Measurements from ENCODE around the gene SAMD3.
"Not testable (repeated sequence)": the region's sequence is repeated elsewhere in the genome, so short reads cannot be mapped to it uniquely, and the experiment has no call there.

The SAMD3 gene

DNA sequence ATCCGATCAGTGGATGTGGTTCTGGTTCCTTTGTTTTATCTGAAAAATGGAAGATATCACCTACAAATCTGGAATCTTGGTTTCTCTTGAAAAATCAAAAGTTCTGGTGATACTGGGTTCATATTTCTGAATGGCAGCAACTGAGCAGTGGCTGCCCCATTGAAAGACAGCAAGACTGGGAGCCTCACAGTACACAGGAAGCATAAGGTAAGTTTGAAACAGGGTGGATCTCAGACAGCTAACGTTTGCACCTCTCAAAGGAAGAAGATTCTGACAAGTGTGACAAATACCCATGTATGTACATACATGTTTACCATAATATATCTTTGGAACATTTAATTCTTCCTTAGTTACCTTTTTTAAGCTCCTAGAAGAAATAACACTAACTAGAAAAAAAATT, at the start of gene SAMD3:
SAMD3 (minus strand) TSS at position 177 of the 400 bp plus-strand sequence. CDS start 7,678 bp downstream, outside the sequence.
- no peak for DNase-seq (ENCODE audit: low spot score)

DNA sequence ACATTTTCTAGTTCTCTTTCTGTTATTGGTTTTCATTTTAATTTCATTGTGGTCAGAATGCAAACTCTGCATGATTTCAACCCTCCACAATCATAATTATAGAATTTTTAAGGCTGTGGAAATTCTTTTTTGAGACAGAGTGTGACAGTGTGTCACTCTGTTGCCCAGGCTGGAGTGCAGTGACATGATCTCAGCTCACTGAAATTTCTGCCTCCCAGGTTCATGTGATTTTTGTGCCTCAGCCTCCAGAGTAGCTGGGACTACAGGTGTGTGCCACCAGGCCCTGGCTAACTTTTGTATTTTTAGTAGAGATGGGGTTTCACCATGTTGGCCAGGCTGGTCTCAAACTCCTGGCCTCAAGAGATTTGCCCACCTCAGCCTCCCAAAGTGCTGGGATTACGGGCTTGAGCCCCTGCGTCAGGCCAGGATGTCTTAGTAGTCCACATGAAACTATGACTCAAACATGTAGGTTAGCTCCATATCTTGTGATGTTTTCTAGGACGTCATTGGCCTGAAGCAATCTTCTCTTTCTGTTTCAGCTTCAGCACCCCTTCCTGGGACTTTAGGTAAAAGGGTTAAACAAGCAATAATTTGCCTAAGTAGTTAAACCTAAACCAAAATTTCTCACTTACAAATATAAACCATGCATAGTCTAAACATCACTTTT, 47.4 kb upstream of the SAMD3 start:
- DNase-seq (ENCODE audit: low spot score), result no peak

DNA sequence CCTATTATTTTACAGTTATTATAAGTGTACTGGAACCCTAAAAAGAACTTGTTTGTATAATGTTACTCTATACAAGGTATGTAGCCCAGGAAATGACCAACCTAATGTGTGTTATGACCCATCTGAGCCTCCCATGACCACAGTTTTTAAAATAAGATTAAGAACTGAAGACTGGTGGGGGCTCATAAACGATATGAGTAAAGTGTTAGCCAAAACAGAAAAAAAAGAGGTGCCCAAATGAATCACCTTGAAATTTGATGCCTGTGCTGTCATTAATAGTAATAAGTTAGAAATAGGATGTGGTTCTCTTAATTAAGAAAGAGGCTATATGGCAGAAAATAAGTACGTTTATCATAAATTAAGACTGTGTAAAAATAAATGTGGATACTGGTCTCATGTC, 42.8 kb upstream of the SAMD3 start:
- not testable (repeated sequence) for DNase-seq (ENCODE audit: low spot score)

DNA sequence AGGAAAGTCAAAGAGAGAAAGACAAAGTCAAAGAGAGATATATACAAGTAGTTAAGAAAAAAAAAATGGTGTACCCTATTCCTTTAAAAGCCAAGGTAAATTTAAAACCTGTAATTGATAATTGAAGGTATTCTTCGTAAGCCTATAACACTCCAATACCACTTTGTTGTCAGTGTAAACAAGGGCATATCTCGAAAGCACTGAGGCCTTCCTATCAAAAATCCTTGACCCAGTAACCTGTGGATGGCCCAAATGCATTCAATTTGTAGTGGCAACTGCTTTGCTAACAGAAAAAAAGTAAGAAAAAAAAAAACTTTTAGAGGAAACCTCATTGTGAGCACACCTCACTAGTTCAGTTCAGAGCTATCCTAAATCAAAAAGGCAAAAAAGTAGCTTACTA, 39.3 kb upstream of the SAMD3 start:
- DNase-seq (ENCODE audit: low spot score), result no peak

DNA sequence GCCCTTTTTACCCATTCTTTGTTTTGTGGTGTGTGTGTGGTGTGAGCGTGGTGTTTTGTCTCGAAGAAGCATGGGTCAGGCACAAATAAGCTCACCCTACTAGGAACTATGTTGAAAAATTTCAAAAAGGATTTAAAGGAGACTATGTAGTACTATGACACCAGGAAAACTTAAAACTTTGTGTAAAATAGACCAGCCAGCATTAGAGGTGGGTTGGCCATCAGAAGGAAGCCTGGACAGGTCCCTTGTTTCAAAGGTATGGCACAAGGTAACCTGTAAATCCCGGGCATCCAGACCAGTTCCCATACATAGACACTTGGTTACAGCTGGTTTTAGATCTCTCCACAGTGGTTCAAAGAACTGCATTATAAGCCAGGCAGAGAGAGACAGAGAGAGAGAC, 38.8 kb upstream of the SAMD3 start:
- DNase-seq (ENCODE audit: low spot score), result not testable (repeated sequence)

- not testable (repeated sequence) for DNase-seq (ENCODE audit: low spot score)
These were observed 38.0 kb upstream of the SAMD3 start for GRCh38 chr6:130260614-130261241.

DNA sequence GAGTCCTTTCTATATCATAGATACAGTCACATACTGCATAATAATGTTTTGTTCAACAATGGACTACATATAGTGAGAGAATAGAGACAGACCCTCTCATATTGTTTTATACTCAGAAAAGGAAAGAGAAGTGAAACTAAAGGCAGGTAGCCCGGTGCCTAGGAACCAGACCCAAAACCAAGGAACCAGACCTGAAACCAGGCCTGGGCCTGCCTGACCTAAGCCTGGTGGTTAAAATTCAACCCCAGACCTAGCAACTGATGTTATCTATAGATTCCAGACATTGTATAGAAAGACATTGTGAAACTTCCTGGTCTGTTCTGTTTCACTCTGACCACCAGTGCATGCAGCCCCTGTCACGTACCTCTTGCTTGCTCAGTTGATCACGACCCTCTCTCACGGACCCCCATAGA, 37.3 kb upstream of the SAMD3 start:
- not testable (repeated sequence) for DNase-seq (ENCODE audit: low spot score)

DNA sequence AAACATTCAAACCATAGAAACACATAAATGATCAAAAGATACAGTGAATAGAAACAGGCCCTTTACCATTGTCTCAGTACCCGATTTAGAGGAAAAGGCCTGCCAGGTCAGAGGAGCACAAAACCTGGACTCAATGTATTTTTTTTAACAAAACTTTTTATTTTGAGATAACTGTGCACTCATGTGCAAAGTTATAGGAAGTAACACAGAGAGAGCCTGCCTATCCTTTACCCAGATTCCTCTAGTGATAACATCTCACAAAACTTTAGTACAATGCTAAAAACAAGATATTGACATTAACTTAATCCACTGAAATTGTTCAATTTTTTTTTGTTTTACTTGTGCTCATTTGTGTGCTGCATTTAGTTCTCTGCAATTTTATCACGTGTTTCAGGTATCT, 36.8 kb upstream of the SAMD3 start:
- no peak for DNase-seq (ENCODE audit: low spot score)

- DNase-seq (ENCODE audit: low spot score), result no peak
These were observed 36.4 kb upstream of the SAMD3 start for GRCh38 chr6:130259140-130259539.

DNA sequence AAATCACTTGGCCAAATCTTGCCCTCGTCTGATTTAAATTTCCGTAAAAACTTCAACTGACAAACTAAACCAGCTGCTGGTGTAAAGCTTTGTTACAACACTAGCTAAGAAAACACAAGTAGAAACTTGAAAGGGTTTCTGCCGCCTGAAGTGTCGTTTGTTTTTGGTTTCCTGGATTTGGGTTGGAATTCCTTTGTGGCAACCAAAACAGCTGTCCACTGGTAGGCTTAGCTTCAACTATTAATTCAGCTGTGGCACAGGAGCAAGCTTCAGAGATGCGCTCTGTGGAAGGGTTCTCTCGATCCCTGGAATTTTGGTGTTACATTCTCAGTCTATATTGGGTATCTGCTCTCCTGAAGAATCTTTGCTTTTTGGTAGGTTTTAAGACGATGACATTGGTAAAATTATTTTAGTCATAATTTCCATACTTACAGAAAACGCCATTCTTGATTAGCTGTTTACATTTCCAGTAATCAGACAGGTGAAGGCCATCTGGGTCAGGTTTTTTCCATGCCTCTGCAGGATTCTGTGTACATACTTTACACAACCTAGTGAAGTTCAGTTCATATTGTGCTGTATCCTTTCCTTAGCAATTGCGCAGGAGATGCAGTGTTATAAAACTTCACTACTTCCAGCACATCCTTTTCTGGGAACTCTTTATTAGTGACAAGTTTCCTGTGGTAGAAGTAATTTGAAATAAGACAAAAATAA, 29.9 kb upstream of the SAMD3 start:
- DNase-seq (ENCODE audit: low spot score), result no peak

GRCh38 chr6:130245267-130245666, 22.5 kb upstream of the SAMD3 start:
- DNase-seq (ENCODE audit: low spot score), result no peak

DNA sequence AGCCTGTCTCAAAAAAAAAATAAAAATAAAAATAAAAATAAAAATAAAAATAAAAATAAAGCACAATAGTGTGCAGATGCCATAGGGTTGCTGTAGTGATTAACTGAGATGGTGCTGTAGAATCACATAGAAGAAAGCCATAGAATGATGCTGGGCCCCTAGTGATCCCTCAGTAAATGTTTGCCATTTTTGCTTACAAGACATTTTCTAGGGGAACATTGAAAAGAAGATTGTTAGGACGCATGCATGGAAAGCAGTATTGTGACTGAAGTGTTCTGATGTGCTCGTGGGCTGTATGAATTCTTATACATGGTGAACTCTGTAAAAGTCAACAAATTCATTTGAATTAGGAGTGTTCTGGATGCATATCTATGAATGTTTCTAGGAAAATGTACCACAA, 22.0 kb upstream of the SAMD3 start:
- no peak for DNase-seq (ENCODE audit: low spot score)

DNA sequence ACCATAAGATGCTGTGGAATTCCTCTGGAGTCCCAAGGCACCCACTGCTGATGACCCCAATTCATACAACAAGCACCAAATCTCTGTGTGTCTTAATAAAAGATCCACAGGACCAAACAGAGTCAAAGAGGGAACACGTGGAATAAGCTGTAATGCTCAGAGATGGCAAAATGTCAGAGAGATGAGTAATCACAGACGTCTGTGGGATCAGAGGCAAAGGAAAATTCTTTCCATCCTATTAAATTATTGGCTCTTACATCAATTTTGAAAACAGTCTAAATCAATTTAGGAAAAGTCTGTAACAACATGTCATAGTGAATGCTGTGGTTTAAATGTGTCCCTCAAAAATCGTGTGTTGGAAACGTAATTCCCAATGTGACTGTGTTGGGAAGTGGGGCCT, 17.5 kb upstream of the SAMD3 start:
- no peak for DNase-seq (ENCODE audit: low spot score)

GRCh38 chr6:130239755-130240154, 17.0 kb upstream of the SAMD3 start:
- DNase-seq (ENCODE audit: low spot score), result no peak

GRCh38 chr6:130233330-130233729, 10.6 kb upstream of the SAMD3 start:
- DNase-seq (ENCODE audit: low spot score), result no peak

- not testable (repeated sequence) for DNase-seq (ENCODE audit: low spot score)
These were observed 7.8 kb upstream of the SAMD3 start for GRCh38 chr6:130230531-130230930.

- no peak for DNase-seq (ENCODE audit: low spot score)
These were observed 6.9 kb upstream of the SAMD3 start for GRCh38 chr6:130229645-130230044.

- no peak for DNase-seq (ENCODE audit: low spot score)
These were observed 757 bp upstream of the SAMD3 start for GRCh38 chr6:130223508-130223907.

DNA sequence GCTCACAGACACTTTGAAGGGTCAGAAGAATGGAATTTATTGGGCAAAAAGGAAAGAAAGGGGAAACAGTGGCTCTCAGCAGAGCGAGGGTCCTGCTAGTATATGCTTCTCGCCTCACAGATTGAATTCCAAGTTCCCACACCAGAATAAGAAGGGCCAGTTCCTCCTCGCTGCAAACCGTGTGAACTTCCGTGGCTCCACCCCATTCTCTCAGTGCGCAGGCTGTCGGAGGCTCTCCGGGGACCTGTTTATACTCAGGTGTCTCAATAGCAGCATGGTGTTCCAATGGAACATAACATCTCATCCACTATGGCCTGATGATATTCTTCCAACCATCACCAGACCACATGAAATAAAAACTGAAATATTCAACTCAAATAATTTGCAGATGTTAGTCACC, 4.6 kb downstream of the SAMD3 start:
- DNase-seq (ENCODE audit: low spot score), result no peak

GRCh38 chr6:130216620-130217019, 6.1 kb downstream of the SAMD3 start:
- DNase-seq (ENCODE audit: low spot score), result no peak

DNA sequence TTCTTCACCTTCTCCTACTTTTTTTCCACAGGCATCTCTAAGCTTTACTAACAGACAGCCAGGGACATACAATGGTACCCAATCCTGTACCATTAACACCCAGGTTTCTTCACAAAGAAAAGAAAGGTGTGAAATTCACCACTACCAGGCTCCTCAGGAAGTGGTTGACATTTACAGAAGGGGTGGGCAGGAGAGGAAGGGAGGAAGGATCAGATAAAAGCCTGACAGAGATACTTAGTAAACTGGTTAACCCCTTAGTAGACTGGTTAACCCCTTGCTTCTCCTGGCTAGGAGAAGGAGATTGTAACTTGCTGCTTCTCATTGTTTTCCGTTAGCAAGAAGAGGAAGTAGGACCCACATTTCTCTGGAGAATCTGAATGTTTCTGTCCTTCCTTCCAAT, 7.2 kb downstream of the SAMD3 start:
- DNase-seq (ENCODE audit: low spot score), result no peak

- no peak for DNase-seq (ENCODE audit: low spot score)
These were observed 10.4 kb downstream of the SAMD3 start for GRCh38 chr6:130212215-130212874.

DNA sequence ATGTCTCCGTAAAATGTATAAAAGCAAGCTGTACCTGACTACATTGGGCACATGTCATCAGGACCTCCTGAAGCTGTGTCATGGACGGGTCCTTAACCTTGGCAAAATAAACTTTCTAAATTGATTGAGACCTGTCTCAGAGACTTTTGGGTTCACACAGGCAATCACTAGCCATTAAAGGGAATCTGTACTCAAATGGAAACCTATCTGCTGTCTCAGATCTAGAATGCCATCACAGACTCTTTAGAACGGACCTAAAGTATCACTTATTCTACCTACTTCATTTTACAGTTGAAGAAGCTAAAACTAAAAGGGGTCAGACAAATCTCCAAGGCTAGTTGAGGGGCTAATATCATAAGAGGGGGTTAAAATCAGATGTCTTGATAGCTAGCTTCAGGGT, 11.1 kb downstream of the SAMD3 start:
- no peak for DNase-seq (ENCODE audit: low spot score)

All from left forelimb (tissue), 1 donor.